ENCODE results near the gene SDK2. TPM values are rescaled to one million over a fixed set of nuclear protein-coding genes. Genes with fewer than 3 reads are reported as not detected.

The SDK2 gene
- total and polyA plus RNA-seq, 9 of the 15 experiments (the other 6 are each of a cell fraction or from before 2014, with no cell fraction given) = 0.04 TPM; not detected in 8

DNA sequence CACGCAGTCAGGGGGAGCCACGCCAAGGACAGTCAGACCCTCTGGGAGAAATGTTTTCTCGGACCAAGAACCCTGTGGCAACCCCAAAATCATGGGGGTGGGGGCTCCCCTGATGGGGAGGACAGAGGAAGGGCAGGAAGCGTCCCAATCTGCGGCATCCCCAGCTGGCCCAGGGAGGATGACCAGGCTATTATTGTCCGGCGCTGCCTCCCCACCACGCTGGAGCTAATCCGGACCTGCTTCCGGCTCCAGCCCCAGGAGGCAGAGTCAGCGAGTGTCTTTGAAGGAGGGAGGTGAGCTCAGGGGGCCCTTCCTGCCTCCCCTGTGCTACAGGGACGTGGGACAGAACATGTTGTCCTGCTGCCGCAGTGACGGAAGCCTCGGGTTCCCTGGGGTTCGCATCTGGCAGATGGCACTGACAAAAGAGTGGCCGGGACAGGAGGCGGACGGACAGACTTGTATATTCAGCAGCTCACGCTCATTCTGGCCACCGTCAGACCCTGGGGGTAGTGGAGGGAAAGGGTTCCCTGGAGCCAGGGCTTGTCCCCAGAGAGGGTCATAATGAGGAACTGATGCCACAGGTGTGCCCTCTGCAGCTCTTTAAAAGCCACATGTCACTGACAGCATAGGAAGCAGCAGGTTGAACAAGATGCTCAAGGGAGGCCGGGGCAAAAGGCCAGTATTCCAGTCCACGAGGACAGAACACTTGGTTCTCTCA, 278.2 kb downstream of the SDK2 start:
- no TSS peak for BruUV-seq (replicated peaks)
- Histone ChIP-seq H3K27ac (ENCODE audit: extremely low read depth, low read depth, low read length) (no peak overlapping the region), H3K4me2 (ENCODE audit: insufficient read depth, low read length) (no peak overlapping the region), H3K27me3 (ENCODE audit: control insufficient read depth in 2 of 2, insufficient read depth in 2 of 2, low read length in 2 of 2) (peaks cover 34 to 54% of the 10 kb centered on the region in 2 experiments; a peak in 4 of 5 replicates), H3K9me1 (ENCODE audit: control insufficient read depth, insufficient read depth, low read length) (no peaks in the 10 kb centered on the region), H3K4me3 (no peak overlapping the region), H3K9ac (ENCODE audit: insufficient read depth in 1 of 2, low read depth in 2 of 2, low read length in 2 of 2) (no peak overlapping the region), H2AFZ (ENCODE audit: low read depth, low read length) (peak overlapping the region; percentile 27; the same call in 1 of the 2 replicates), H4K20me1 (replicated peaks; ENCODE audit: control insufficient read depth, insufficient read depth, low read length) (0 out of 2 replicates have a peak, but pooled peaks cover 3% of the 10 kb centered on the region), H3K79me2 (ENCODE audit: control insufficient read depth, insufficient read depth, low read length) (no peaks in the 10 kb centered on the region), H3K4me1 (replicated peaks in 1 of 2; ENCODE audit: control insufficient read depth in 2 of 2, insufficient read depth in 2 of 2, low read length in 2 of 2) (peaks cover 2 to 21% of the 10 kb centered on the region in 2 experiments; a peak in 3 of 5 replicates), H3K9me3 (replicated peaks; ENCODE audit: control insufficient read depth, insufficient read depth, low read depth, low read length) (no peaks in the 10 kb centered on the region), H3K36me3 (ENCODE audit: control insufficient read depth, insufficient read depth, low read length) (no peaks in the 10 kb centered on the region)
- peak in 2 of 4 experiments; percentile 22 to 30 for DNase-seq (ENCODE audit: extremely low read depth in 1 of 4, low spot score in 3 of 4)
- ChIA-PET POLR2A (interaction anchor here (0.7 to 1.0 kb wide), 3 partner anchors 103 to 807 kb away, joined by 3 to 4 read pairs (median 3); a partner anchor contains a TSS), CTCF (ENCODE audit: low intra/inter-chr PET ratio) (interaction anchor here (0.6 to 1.2 kb wide), 2 partner anchors 104 to 110 kb away, joined by 3 read pairs; partner anchors contain the start of gene CPSF4L)
- intact Hi-C loops (cut with micrococcal nuclease) (loop anchor here (10.0 kb wide), 1 partner anchor 801 kb away; no protein-coding TSS in a partner anchor), in situ Hi-C loops (cut with MboI) (loop anchor here (10.0 kb wide), 1 partner anchor 811 kb away; no protein-coding TSS in a partner anchor)
- ATAC-seq = peak; percentile 69
- WGBS (ENCODE audit: insufficient coverage, low coverage, missing lambda C conversion rate) = 7% methylated on average over 17 of the region's 23 CpGs
- FAIRE-seq = no peak
- no peak for TF ChIP-seq ZNF77 (CRISPR knock-in tag; IDR thresholded peaks at IDR 0.05)
- TF ChIP-seq HOXB6 (CRISPR knock-in tag; IDR thresholded peaks at IDR 0.05; ENCODE audit: borderline replicate concordance) = no peak
- TF ChIP-seq, protein P1, sequence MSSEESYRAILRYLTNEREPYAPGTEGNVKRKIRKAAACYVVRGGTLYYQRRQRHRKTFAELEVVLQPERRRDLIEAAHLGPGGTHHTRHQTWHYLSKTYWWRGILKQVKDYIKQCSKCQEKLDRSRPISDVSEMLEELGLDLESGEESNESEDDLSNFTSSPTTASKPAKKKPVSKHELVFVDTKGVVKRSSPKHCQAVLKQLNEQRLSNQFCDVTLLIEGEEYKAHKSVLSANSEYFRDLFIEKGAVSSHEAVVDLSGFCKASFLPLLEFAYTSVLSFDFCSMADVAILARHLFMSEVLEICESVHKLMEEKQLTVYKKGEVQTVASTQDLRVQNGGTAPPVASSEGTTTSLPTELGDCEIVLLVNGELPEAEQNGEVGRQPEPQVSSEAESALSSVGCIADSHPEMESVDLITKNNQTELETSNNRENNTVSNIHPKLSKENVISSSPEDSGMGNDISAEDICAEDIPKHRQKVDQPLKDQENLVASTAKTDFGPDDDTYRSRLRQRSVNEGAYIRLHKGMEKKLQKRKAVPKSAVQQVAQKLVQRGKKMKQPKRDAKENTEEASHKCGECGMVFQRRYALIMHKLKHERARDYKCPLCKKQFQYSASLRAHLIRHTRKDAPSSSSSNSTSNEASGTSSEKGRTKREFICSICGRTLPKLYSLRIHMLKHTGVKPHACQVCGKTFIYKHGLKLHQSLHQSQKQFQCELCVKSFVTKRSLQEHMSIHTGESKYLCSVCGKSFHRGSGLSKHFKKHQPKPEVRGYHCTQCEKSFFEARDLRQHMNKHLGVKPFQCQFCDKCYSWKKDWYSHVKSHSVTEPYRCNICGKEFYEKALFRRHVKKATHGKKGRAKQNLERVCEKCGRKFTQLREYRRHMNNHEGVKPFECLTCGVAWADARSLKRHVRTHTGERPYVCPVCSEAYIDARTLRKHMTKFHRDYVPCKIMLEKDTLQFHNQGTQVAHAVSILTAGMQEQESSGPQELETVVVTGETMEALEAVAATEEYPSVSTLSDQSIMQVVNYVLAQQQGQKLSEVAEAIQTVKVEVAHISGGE (CRISPR knock-in tag; IDR thresholded peaks at IDR 0.05) = 0 out of 6 replicates have a peak, but pooled peaks of 1 of the 3 experiments have one; percentile 23
- TF ChIP-seq, protein P2, sequence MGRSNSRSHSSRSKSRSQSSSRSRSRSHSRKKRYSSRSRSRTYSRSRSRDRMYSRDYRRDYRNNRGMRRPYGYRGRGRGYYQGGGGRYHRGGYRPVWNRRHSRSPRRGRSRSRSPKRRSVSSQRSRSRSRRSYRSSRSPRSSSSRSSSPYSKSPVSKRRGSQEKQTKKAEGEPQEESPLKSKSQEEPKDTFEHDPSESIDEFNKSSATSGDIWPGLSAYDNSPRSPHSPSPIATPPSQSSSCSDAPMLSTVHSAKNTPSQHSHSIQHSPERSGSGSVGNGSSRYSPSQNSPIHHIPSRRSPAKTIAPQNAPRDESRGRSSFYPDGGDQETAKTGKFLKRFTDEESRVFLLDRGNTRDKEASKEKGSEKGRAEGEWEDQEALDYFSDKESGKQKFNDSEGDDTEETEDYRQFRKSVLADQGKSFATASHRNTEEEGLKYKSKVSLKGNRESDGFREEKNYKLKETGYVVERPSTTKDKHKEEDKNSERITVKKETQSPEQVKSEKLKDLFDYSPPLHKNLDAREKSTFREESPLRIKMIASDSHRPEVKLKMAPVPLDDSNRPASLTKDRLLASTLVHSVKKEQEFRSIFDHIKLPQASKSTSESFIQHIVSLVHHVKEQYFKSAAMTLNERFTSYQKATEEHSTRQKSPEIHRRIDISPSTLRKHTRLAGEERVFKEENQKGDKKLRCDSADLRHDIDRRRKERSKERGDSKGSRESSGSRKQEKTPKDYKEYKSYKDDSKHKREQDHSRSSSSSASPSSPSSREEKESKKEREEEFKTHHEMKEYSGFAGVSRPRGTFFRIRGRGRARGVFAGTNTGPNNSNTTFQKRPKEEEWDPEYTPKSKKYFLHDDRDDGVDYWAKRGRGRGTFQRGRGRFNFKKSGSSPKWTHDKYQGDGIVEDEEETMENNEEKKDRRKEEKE (IDR thresholded peaks at IDR 0.05; ENCODE audit: borderline replicate concordance in 1 of 2, control insufficient read depth in 1 of 2, low read depth in 2 of 2, low read length in 1 of 2) = no peak
- no peak for TF ChIP-seq POLR2AphosphoS5 (IDR thresholded peaks at IDR 0.05; ENCODE audit: control insufficient read depth, insufficient read depth, low read depth, low read length)
- peak; percentile 47; the same call in 1 of the 2 replicates for TF ChIP-seq NFE2 (IDR thresholded peaks at IDR 0.05; ENCODE audit: low read depth)
- TF ChIP-seq XRCC5 (IDR thresholded peaks at IDR 0.05; ENCODE audit: low read depth, low read length) = no peak
- no peak for TF ChIP-seq LCOR (CRISPR knock-in tag; IDR thresholded peaks at IDR 0.05)
- TF ChIP-seq, protein P3, sequence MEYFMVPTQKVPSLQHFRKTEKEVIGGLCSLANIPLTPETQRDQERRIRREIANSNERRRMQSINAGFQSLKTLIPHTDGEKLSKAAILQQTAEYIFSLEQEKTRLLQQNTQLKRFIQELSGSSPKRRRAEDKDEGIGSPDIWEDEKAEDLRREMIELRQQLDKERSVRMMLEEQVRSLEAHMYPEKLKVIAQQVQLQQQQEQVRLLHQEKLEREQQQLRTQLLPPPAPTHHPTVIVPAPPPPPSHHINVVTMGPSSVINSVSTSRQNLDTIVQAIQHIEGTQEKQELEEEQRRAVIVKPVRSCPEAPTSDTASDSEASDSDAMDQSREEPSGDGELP (CRISPR knock-in tag; IDR thresholded peaks at IDR 0.05; ENCODE audit: borderline replicate concordance) = peak; percentile 18; the same call in 1 of the 2 replicates
- no peak for TF ChIP-seq ZNF431 (CRISPR knock-in tag; IDR thresholded peaks at IDR 0.05)
- no peak for TF ChIP-seq HLTF (IDR thresholded peaks at IDR 0.05)
- peak; percentile 35; the same call in 1 of the 2 replicates for TF ChIP-seq GABPA (tag; conservative IDR thresholded peaks at IDR 0.05; ENCODE audit: low read depth)

Measured in K562 (cell line).